ENCODE results near the gene ALOX15B. TPM values are rescaled to one million over a fixed set of nuclear protein-coding genes. Genes with fewer than 3 reads are reported as not detected.

The ALOX15B gene
- total and polyA plus RNA-seq, 4 experiments from 2014 or later = 0.15 TPM; not detected in 3

GRCh38 chr17:8071496-8071895 lies 32.6 kb downstream of the ALOX15B start:
- Mint-ChIP-seq H3K4me1 (peaks cover 14 to 29% (median 23%) of the 10 kb centered on the region in 4 donors), H3K4me3 (peak overlapping the region in 1 of 8 donors; percentile 97), H3K27me3 (peaks cover 13 to 22% of the 10 kb centered on the region in 2 donors), H3K36me3 (no peaks in the 10 kb centered on the region), H3K27ac (peak overlapping the region in 1 of 7 donors; percentile 37), H3K9me3 (peaks cover 0 to 2% (median 0%) of the 10 kb centered on the region in 8 donors)
- intact Hi-C loops (cut with micrococcal nuclease) = loop anchor here (5.0 kb wide), 1 partner anchor 226 kb away; the partner anchor contains the start of gene SLC25A35
- POLR2A ChIA-PET (ENCODE audit: partially characterized antibody) = interaction anchor here (1.6 to 1.8 kb wide), 2 partner anchors 11 to 19 kb away, joined by 3 to 5 read pairs; no protein-coding TSS in a partner anchor
- CTCF ChIA-PET (ENCODE audit: partially characterized antibody) = interaction anchor here (0.6 to 9.9 kb wide), 5 partner anchors 8 to 258 kb away, joined by 4 to 147 read pairs (median 8); no protein-coding TSS in a partner anchor
- Histone ChIP-seq H3K27me3 (ENCODE audit: insufficient read depth, low read length) (peaks cover 24% of the 10 kb centered on the region), H3K9me3 (ENCODE audit: control insufficient read depth in 1 of 2, low read length in 2 of 2) (no peaks in the 10 kb centered on the region), H3K4me3 (ENCODE audit: low read length in 2 of 2) (no peak overlapping the region), H3K27ac (ENCODE audit: low read depth, low read length) (no peak overlapping the region), H3K36me3 (ENCODE audit: insufficient read depth, low read length) (no peaks in the 10 kb centered on the region), H3K4me1 (ENCODE audit: insufficient read depth, low read length) (peaks cover 23% of the 10 kb centered on the region)
- DNase-seq = no peak

GRCh38 chr17:8072341-8072728 lies 33.5 kb downstream of the ALOX15B start:
- Histone ChIP-seq H3K27me3 (ENCODE audit: insufficient read depth, low read length) (peaks cover 24% of the 10 kb centered on the region), H3K4me3 (ENCODE audit: low read length in 2 of 2) (peak overlapping the region in 1 of 2 donors; percentile 33), H3K36me3 (ENCODE audit: insufficient read depth, low read length) (no peaks in the 10 kb centered on the region), H3K27ac (ENCODE audit: low read depth, low read length) (no peak overlapping the region), H3K4me1 (ENCODE audit: insufficient read depth, low read length) (peaks cover 23% of the 10 kb centered on the region), H3K9me3 (ENCODE audit: control insufficient read depth in 1 of 2, low read length in 2 of 2) (no peaks in the 10 kb centered on the region)
- peak overlapping the region; percentile 74 to 97 (median 80) for H3K4me3 Mint-ChIP-seq
- H3K27me3 Mint-ChIP-seq = peaks cover 13 to 22% of the 10 kb centered on the region in 2 donors
- DNase-seq = peak in 2 of 5 donors; percentile 18 to 20
- H3K36me3 Mint-ChIP-seq = no peaks in the 10 kb centered on the region
- H3K27ac Mint-ChIP-seq = peak overlapping the region in 3 of 7 donors; percentile 6 to 65 (median 27)
- peaks cover 0 to 2% (median 0%) of the 10 kb centered on the region in 8 donors for H3K9me3 Mint-ChIP-seq
- H3K4me1 Mint-ChIP-seq = peaks cover 14 to 29% (median 23%) of the 10 kb centered on the region in 4 donors
- POLR2A ChIA-PET (ENCODE audit: partially characterized antibody) = no interaction called here
- CTCF ChIA-PET (ENCODE audit: partially characterized antibody) = interaction anchor here (1.7 to 9.9 kb wide), 3 partner anchors 13 to 228 kb away, joined by 8 to 147 read pairs (median 15); no protein-coding TSS in a partner anchor
- intact Hi-C loops (cut with micrococcal nuclease) = loop anchor here (2.0 to 5.0 kb wide), 2 partner anchors 46 to 225 kb away; partner anchors contain the start of genes ALOXE3 and SLC25A35

- DNase-seq = peak in 4 of 5 donors; percentile 26 to 49 (median 36)
- Histone ChIP-seq H3K36me3 (ENCODE audit: insufficient read depth, low read length) (no peaks in the 10 kb centered on the region), H3K4me3 (ENCODE audit: low read length in 2 of 2) (peak overlapping the region in 1 of 2 donors; percentile 33), H3K4me1 (ENCODE audit: insufficient read depth, low read length) (peaks cover 23% of the 10 kb centered on the region), H3K27ac (ENCODE audit: low read depth, low read length) (no peak overlapping the region), H3K27me3 (ENCODE audit: insufficient read depth, low read length) (peaks cover 24% of the 10 kb centered on the region), H3K9me3 (ENCODE audit: control insufficient read depth in 1 of 2, low read length in 2 of 2) (no peaks in the 10 kb centered on the region)
- POLR2A ChIA-PET (ENCODE audit: partially characterized antibody) = interaction anchor here (0.6 to 2.8 kb wide), 4 partner anchors 15 to 91 kb away, joined by 3 to 9 read pairs (median 3); no protein-coding TSS in a partner anchor
- Mint-ChIP-seq H3K36me3 (no peaks in the 10 kb centered on the region), H3K4me3 (peak overlapping the region; percentile 74 to 97 (median 85)), H3K4me1 (peaks cover 15 to 29% (median 23%) of the 10 kb centered on the region in 4 donors), H3K27me3 (peaks cover 12 to 20% of the 10 kb centered on the region in 2 donors), H3K27ac (peak overlapping the region in 3 of 7 donors; percentile 27 to 76 (median 65)), H3K9me3 (peaks cover 0 to 2% (median 0%) of the 10 kb centered on the region in 8 donors)
- CTCF ChIA-PET (ENCODE audit: partially characterized antibody) = interaction anchor here (0.6 to 9.9 kb wide), 20 partner anchors 7 to 228 kb away, joined by 3 to 147 read pairs (median 8); partner anchors contain the start of genes ALOX12B, ALOXE3 and RNF227
- intact Hi-C loops (cut with micrococcal nuclease) = loop anchor here (1.0 to 5.0 kb wide), 3 partner anchors 37 to 224 kb away; partner anchors contain the start of genes ALOXE3 and SLC25A35
Measured at GRCh38 chr17:8072729-8073461, 34.0 kb downstream of the ALOX15B start.

GRCh38 chr17:8073627-8074484 lies 35.0 kb downstream of the ALOX15B start:
- CTCF ChIA-PET (ENCODE audit: partially characterized antibody) = interaction anchor here (0.7 to 9.9 kb wide), 22 partner anchors 8 to 316 kb away, joined by 3 to 147 read pairs (median 6); partner anchors contain the start of genes ALOX12B, ALOXE3, CNTROB and RNF227
- H3K9me3 Mint-ChIP-seq = peaks cover 0 to 2% (median 0%) of the 10 kb centered on the region in 8 donors
- H3K4me3 ChIP-seq (ENCODE audit: low read length in 2 of 2) = peak overlapping the region in 1 of 2 donors; percentile 33
- intact Hi-C loops (cut with micrococcal nuclease) = loop anchor here (1.0 to 5.0 kb wide), 3 partner anchors 36 to 223 kb away; partner anchors contain the start of genes ALOXE3 and SLC25A35
- H3K36me3 ChIP-seq (ENCODE audit: insufficient read depth, low read length) = no peaks in the 10 kb centered on the region
- DNase-seq = peak; percentile 77 to 88 (median 82)
- no peaks in the 10 kb centered on the region for H3K9me3 ChIP-seq (ENCODE audit: control insufficient read depth in 1 of 2, low read length in 2 of 2)
- H3K4me1 Mint-ChIP-seq = peaks cover 15 to 29% (median 23%) of the 10 kb centered on the region in 4 donors
- H3K4me1 ChIP-seq (ENCODE audit: insufficient read depth, low read length) = peaks cover 27% of the 10 kb centered on the region
- no peaks in the 10 kb centered on the region for H3K36me3 Mint-ChIP-seq
- H3K27ac Mint-ChIP-seq = peak overlapping the region in 6 of 7 donors; percentile 37 to 92 (median 82)
- H3K4me3 Mint-ChIP-seq = peak overlapping the region; percentile 74 to 97 (median 86)
- POLR2A ChIA-PET (ENCODE audit: partially characterized antibody) = interaction anchor here (0.6 to 2.8 kb wide), 6 partner anchors 14 to 90 kb away, joined by 3 to 9 read pairs (median 3); partner anchors contain the start of gene ALOXE3
- peaks cover 12 to 18% of the 10 kb centered on the region in 2 donors for H3K27me3 Mint-ChIP-seq
- H3K27ac ChIP-seq (ENCODE audit: low read depth, low read length) = no peak overlapping the region
- peaks cover 24% of the 10 kb centered on the region for H3K27me3 ChIP-seq (ENCODE audit: insufficient read depth, low read length)

GRCh38 chr17:8074554-8074953 lies 35.7 kb downstream of the ALOX15B start:
- H3K36me3 Mint-ChIP-seq = no peaks in the 10 kb centered on the region
- no peaks in the 10 kb centered on the region for H3K36me3 ChIP-seq (ENCODE audit: insufficient read depth, low read length)
- peak overlapping the region in 4 of 8 donors; percentile 8 to 52 (median 38) for H3K4me3 Mint-ChIP-seq
- ChIA-PET POLR2A (ENCODE audit: partially characterized antibody) (interaction anchor here (1.5 to 2.8 kb wide), 2 partner anchors 36 to 45 kb away, joined by 6 to 9 read pairs; partner anchors contain the start of gene ALOXE3), CTCF (ENCODE audit: partially characterized antibody) (interaction anchor here (0.8 to 9.9 kb wide), 17 partner anchors 9 to 226 kb away, joined by 3 to 147 read pairs (median 9); partner anchors contain the start of genes ALOX12B, ALOXE3, CNTROB and RNF227)
- no peaks in the 10 kb centered on the region for H3K9me3 Mint-ChIP-seq
- peaks cover 12 to 18% of the 10 kb centered on the region in 2 donors for H3K27me3 Mint-ChIP-seq
- DNase-seq = no peak
- peaks cover 31% of the 10 kb centered on the region for H3K4me1 ChIP-seq (ENCODE audit: insufficient read depth, low read length)
- no peak overlapping the region for H3K27ac ChIP-seq (ENCODE audit: low read depth, low read length)
- peak overlapping the region in 2 of 7 donors; percentile 38 to 79 for H3K27ac Mint-ChIP-seq
- H3K4me3 ChIP-seq (ENCODE audit: low read length in 2 of 2) = no peak overlapping the region
- peaks cover 18 to 35% (median 27%) of the 10 kb centered on the region in 4 donors for H3K4me1 Mint-ChIP-seq
- intact Hi-C loops (cut with micrococcal nuclease) = loop anchor here (5.0 kb wide), 1 partner anchor 223 kb away; the partner anchor contains the start of gene SLC25A35
- peaks cover 24% of the 10 kb centered on the region for H3K27me3 ChIP-seq (ENCODE audit: insufficient read depth, low read length)
- no peaks in the 10 kb centered on the region for H3K9me3 ChIP-seq (ENCODE audit: control insufficient read depth in 1 of 2, low read length in 2 of 2)

- H3K27me3 ChIP-seq (ENCODE audit: insufficient read depth, low read length) = peaks cover 24% of the 10 kb centered on the region
- no peaks in the 10 kb centered on the region for H3K9me3 ChIP-seq (ENCODE audit: control insufficient read depth in 1 of 2, low read length in 2 of 2)
- no peak overlapping the region for H3K27ac Mint-ChIP-seq
- intact Hi-C loops (cut with micrococcal nuclease) = no loop called here
- H3K4me1 ChIP-seq (ENCODE audit: insufficient read depth, low read length) = peaks cover 32% of the 10 kb centered on the region
- H3K27me3 Mint-ChIP-seq = peaks cover 12 to 18% of the 10 kb centered on the region in 2 donors
- ChIA-PET CTCF (ENCODE audit: partially characterized antibody) (interaction anchor here (0.8 to 9.9 kb wide), 13 partner anchors 8 to 226 kb away, joined by 3 to 147 read pairs (median 15); partner anchors contain the start of genes ALOX12B, ALOXE3, CNTROB and RNF227), POLR2A (ENCODE audit: partially characterized antibody) (interaction anchor here (1.5 to 2.8 kb wide), 2 partner anchors 35 to 44 kb away, joined by 6 to 9 read pairs; partner anchors contain the start of gene ALOXE3)
- H3K4me3 Mint-ChIP-seq = peak overlapping the region in 1 of 8 donors; percentile 52
- no peaks in the 10 kb centered on the region for H3K36me3 ChIP-seq (ENCODE audit: insufficient read depth, low read length)
- DNase-seq = no peak
- no peak overlapping the region for H3K4me3 ChIP-seq (ENCODE audit: low read length in 2 of 2)
- H3K27ac ChIP-seq (ENCODE audit: low read depth, low read length) = no peak overlapping the region
- no peaks in the 10 kb centered on the region for H3K9me3 Mint-ChIP-seq
- H3K36me3 Mint-ChIP-seq = no peaks in the 10 kb centered on the region
- peaks cover 18 to 40% (median 31%) of the 10 kb centered on the region in 4 donors for H3K4me1 Mint-ChIP-seq
Measured at GRCh38 chr17:8075081-8075480, 36.2 kb downstream of the ALOX15B start.
